NCI-H226 (cell line): ENCODE data around the gene GRID2.
"Not testable (repeated sequence)": the region's sequence is repeated elsewhere in the genome, so short reads cannot be mapped to it uniquely, and the experiment has no call there.

Experiments
- DNase-seq: peaks from one replicate; pipeline ENCODE4 v3.0.0-alpha.2; 2015

The GRID2 gene

DNA sequence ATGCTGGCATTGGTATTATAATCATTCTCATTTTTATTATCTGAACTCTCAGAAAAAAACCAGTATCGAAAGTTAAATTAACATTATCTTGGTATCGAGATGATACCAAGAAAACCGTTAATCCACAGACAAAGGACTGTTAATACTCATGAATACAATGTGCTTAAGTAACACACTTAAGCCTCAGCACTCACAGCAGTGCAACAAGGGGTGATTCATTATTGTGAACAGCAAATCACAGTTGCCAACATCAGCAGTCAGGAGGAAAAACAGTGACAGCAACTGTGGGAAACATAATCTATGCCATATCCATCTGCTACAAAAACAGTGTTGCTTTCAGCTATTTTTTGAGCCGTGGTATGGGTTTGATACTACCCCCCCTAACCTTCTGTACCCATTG, 1313.8 kb downstream of the GRID2 start:
- no peak for DNase-seq

DNA sequence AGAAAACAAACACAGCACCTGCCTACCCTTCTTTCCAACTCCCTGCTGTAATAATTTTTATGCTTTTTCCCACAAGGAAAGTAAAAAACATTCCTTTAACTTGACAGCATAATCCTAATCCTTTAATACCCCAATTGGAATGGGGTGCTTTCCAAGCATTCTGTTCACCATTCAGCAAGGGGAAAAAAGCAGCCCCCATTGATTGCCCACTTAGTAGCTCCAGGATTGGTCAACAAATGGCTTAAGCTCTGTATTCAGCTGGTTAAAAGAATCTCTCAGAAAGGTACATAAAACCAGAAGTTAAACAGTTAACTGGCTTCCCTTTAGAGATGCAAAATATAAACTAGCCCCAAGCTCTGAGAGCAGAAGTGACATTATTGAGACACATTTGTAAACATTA, 1330.0 kb downstream of the GRID2 start:
- DNase-seq, result no peak

DNA sequence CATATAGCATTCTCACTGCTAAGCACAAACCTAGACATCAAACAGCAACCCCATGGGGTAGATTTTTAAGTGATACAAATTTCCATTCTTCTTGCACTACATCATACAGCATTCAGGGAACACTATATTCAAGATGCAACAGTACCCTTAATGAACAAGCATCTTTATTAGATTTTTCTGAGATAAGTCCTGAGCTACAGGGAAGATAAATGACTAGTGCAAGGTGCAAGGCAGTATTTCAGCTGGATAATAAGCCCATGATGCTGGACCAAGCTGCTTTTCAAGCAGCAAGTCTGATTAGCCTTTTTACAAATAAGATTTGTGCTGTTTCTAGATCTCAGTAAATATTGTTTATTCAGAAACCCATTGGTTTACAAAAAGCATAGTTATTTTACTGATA, 1332.2 kb downstream of the GRID2 start:
- no peak for DNase-seq

DNA sequence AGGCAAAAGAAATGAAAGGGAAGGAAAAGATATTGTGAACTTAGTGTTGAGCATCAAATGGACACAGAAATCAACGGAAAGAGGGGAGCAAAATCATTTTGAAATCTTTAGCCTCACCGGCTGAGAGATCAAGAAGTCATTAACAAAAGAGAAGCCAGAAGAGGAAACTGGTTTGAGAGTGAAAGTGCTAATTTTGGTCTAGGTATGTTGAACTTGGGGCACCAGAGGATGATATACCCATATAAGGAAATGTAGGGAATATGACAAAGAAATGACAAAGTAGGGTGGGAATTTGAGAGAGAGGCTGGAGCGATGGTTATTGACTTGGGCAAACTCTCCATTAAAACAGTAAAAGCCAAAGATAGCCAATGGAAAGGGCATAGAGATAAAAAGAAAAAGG, 1341.4 kb downstream of the GRID2 start:
- DNase-seq, result no peak

DNA sequence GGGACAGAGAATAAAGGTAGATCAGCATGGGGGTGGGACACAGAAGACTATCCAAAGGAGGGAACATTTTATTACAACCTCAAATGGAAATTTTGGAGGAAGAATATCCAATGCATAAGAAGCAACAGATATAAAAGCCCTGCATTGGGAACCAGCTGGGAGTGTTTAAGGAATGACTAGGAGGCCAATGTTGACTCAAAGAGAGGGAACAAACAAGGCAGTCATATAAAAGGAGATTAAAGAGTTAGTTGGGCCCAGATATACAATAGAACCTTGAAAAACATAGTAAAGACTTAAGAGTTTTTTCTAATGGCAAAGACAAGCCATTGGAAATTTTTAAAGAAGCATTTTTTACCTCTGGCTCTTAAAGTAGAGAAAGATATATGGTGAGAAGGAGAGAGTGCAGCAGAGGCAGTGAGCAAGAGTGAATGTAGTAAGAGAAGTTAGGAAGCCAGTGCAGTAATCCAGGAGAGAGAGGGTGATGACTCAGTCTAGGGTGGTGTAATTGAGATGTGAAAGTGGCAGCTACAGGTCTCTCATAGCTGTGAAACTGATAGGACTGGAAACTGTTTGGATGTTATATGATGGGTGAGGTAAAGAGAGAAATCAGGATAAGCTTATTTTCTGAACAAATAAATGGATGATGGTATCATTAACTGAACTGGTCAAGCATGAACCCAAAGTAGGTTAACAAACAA, 1342.6 kb downstream of the GRID2 start:
- DNase-seq, result peak; percentile 53

DNA sequence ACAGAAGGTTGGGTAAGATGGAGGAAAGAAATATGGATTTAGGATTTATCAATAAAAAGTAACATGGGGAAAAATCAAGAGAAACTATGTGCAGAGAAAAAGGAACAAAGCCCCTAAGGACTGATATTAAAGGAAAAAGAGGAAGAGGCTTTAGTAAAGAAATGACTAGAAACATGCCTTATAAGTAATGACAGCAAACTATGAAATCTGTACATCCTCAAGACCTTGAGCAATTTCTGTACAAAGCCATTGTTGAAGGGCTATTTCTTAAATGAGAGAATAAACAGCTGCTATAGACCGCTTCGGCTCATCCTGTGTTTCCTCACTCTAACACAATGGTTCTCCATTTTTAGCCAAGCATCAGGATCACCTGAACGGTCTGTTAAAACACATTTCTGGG, 1344.5 kb downstream of the GRID2 start:
- DNase-seq, result no peak

DNA sequence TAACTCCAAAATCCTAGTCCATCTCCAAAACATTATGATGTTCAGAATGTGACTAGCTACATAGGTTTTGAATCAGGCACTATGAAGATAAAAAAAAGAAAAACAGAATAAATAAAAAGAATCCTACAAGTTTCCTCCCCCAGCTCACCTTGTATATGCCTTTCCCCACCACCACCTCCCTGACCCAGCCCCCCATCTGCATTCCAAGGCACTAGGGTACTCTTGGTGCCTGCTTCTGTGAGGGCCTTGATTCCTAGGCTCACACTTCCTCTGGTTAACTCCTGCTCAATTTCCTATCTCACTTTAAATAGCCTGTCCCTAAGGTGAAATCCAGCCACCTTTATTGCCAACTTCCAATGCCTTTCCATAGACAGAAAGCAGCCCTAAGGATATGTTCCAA, 1346.1 kb downstream of the GRID2 start:
- DNase-seq, result no peak

DNA sequence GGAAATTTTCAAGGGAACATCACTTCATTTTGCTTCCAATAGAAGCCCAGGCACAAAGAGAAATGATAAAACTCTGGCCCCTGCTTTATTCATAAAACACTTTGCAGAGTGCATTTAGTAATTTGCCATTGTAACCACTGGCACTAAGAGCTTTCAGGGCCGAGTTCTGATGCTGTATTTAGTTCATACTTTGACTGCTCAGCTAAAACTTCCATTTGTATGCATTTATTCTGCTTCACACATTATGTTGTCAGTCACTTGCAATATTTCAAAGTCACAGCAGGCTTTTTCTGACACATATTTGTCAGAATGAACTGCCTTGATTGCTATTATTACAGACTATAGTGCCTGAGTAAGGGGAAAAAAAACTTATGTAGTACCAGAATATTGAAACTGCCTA, 1350.4 kb downstream of the GRID2 start:
- DNase-seq, result no peak

DNA sequence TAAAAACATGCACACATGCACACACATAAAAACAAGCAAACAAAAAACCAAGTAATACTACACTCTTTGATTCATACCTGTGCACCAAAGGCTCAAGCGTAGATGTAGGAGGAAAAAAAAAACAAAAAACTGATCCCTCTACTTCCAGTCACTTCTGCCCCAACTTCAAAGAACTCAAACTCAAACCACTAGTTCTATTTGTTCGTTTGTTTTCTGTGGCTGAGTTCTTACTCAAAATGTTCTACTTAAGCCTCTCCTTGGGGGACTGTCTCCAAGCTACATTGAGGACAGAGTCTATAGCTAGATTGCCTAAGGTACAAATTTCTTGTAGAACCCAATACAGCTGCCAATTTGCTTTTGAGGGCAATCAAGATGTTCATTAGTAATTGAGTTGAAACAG, 1353.8 kb downstream of the GRID2 start:
- no peak for DNase-seq

DNA sequence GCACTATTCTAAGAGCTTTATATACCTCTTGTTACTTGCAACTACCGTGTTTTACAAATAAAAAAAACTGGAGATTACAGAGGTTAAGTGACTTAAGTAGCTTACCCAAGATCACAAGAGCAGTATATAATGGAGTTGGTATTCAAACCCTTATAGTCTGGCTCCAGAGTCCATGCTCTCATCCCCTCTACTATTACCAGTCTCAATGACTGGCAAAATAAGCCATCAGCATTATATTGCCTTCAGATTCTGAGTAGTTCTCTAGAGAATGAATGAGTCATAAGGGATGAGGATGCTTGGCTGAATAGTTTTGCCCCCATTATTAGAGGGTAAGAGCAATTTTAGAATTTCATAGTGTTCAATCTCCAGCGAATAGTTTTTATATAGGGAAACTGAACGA, 1354.7 kb downstream of the GRID2 start:
- peak; percentile 43 for DNase-seq

DNA sequence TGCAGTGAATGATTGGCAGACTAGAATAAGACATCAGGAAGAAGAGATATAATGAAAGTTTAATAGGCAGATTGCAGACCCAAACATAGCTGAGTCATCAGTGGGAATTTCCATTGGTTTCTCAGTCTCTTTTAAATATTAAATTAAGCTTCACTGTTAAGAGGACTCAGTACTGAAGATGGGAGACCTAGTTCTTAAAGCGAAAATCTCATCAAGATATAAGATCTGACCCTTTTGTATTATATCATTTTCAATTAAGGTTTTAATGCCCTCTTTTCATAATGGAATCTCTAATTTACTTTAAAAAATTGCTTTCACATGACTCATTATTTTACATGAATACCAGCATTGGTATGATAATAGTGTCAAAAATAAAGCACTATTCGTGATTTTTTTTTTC, 1355.9 kb downstream of the GRID2 start:
- peak; percentile 29 for DNase-seq

DNA sequence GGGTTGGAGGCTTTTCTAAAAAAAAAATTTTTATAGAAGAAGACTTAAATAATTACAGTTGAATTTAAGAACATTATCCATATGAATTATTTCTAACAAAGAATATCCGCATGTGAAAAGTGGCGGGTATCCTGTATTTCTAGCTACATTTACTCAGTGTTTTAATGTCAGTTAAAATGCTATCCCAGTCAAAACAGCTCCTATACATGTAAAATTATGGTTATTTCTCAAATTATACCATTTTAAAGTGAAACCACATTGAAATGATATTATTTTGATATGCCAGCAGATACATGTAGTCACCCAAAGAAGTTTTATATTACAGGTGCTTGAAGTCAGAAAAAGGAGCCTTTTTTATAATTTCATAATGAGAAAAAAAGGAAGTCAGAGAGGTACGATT, 1356.3 kb downstream of the GRID2 start:
- DNase-seq, result no peak

DNA sequence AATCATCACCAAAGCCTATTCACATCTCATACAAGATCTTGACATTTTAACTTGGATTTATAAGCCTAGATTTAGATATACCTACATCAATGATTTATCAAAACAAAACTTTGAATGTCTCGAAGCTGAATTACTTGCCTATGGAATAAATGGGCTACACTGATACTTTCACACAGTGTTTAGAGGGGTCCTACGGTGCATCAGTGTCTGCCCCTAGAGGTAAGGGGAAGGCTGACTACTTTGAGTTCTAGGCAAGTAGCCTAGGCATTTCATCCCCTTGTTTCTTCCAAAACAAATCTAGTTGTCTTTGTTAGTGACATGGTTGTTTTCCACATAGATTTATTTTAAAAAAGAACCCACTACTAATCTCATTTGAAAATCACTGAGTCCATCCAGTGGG, 1366.7 kb downstream of the GRID2 start:
- DNase-seq, result no peak

DNA sequence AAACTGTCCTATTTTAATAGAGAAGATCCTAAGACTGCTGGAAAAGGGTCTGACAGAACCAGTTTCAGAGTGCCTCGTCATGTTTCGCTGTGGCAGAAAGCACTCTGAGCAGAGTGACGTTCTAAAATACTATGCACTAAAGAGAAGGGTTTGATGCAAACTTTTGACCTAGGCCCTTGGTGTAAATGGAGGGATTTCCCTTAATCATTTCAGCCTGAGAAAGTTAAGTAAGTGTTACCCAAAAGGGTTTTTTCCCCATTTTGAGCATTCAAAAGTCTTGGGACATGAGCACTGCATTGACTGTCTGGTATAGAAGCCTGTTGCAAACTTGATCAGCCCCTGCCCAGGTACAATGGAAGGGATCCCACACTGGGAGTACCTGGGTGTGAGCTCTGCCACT, 1367.3 kb downstream of the GRID2 start:
- no peak for DNase-seq

DNA sequence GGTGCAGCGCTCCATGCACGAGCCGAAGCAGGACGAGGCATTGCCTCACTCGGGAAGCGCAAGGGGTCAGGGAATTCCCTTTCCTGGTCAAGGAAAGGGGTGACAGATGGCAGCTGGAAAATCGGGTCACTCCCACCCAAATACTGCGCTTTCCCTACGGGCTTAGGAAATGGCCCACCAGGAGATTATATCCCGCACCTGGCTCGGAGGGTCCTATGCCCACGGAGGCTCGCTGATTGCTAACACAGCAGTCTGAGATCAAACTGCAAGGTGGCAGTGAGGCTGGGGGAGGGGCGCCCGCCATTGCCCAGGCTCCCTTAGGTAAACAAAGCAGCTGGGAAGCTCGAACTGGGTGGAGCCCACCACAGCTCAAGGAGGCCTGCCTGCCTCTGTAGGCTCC, 1373.2 kb downstream of the GRID2 start:
- DNase-seq, result not testable (repeated sequence)

DNA sequence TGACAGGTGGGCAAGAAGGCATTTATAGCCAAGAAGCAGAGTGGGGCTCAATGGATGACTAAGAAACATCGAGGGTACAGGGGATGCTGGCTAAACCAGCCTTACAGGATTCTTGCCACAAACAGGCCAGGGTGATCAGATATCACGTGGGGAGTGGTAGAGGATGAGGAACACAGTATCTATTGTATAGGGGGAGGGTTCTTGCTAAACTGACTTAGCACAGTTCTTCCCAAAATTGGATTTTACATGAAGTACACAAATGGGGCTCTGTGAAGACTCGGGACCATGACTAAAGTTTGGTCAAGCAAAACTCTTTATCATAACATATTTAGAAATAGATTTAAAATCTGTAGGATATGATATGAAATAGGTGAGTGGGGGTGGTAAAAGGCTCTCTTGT, 1380.8 kb downstream of the GRID2 start:
- no peak for DNase-seq

DNA sequence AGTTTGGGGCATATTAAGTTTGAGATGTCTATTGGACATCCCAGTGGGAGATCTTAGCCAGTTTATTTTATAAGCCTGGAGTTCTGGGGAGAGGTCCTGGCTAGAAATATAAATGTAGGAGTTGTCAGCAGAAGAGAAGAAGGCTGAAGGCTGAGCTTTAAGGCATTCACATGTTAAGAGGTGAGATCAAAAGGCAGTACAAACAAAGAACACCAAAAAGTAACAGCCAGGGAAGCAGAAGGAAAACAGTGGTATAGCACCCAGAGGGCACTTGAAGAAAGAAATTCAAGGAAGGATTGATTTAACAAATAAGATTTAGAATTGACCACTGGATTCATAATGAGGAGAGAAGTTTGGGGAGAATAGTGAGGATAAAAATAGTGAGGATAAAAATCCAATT, 1383.5 kb downstream of the GRID2 start:
- DNase-seq, result no peak

DNA sequence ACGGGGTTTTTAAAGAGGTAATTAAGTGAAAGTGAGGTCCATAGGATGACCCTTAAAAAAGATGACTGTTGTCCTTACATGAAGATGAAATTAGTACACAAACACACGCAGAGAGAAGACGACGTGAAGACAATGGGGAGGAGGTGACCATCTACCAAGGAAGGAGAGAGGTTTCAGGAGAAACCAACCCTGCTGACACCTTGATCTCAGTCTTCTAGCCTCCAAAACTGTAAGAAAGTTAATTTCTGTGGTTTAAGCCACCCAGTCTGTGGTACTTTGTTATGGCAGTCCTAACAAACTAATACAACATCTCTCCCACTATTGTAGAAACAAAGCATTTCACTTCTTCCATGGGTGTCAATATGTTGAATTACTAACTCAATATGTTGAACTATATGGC, 1385.2 kb downstream of the GRID2 start:
- no peak for DNase-seq

DNA sequence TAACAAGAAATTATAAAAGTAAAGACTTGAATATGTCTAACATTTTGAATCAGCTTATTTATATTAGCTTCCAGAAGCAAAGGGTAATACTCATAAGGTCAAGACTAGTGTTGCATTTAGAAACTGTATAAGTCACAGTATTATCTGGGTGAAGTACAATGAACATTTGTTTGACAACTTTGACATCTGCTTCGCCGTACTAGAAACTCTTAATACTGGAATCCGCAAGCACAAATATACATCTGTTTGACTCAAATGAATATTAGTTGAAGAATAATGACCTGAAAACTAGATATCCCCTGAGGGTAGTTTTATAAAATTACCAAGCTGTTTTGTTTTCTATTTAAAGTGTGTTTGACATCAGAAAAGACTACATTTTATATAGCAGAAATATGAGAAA, 1389.4 kb downstream of the GRID2 start:
- DNase-seq, result no peak

DNA sequence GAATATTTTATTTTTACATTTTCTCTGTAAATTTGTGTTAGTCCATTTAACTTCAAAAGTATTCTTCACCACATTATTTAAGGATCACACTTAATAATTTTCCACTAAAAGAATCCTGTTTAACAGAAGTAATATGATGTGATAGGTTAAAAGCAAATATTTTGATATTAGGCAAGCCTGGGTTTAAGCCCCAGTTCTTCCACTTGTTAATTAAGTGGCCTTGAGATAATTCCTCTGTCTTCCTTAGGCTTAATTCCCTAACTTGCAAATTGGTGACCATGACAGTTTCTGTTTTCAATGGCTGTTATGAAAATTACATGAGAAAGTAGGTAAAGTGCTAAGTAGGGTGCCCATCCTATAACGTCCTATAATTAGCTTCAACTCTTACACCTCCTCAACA, 1394.9 kb downstream of the GRID2 start:
- no peak for DNase-seq

DNA sequence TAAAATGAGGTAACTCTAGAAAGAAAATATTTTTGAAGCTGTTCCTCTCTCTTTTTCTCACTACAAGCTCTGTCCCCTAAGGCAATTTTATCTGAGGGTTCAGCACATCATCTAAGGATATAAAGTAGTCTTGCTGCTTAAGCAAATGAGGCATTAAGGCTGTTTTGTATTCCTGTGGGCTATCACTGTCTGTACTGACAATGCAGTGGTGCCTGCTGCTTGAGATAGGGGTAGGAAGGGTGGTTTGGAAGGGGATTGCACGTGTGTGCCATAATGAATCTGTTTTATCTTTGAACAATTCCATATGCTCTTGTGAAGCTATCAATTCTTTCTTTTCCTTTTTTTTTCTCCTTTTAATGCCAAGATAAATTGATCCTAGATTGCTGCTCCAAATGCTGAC, 1396.8 kb downstream of the GRID2 start:
- no peak for DNase-seq

DNA sequence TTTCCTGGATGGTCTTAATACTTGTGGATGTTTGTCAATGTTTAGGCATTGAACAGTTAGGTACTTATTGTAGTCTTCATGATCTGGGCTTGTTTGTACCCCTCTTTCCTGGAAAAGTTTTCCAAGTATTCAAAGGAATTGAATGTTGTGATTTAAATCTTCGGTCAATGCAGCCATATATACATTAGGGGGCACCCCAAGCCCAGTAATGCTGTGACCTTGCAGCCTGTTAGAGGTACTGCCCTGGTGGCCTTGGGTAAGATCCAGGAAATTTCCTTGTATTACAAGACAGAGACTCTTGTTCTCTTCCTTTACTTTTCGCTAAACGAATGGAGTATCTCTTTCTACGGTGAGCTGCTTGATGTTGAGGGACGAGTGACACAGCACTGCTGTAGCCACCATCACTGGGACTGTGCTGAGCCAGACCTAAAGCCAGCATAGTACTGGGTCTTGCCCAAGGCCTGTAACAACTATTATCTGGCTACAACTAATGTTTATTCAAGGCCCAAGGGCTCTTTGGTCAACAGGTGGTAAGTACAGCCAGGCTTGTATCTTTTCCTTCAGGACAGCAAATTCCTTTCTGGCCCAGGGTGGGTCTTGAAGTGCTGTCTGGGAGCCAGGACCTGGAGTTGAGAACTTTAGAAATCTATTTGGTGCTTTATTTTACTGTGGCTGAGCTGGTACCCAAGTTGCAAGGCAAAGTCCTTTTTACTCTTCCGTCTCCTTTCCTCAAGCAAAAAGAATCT, 1406.5 kb downstream of the GRID2 start:
- DNase-seq, result no peak

DNA sequence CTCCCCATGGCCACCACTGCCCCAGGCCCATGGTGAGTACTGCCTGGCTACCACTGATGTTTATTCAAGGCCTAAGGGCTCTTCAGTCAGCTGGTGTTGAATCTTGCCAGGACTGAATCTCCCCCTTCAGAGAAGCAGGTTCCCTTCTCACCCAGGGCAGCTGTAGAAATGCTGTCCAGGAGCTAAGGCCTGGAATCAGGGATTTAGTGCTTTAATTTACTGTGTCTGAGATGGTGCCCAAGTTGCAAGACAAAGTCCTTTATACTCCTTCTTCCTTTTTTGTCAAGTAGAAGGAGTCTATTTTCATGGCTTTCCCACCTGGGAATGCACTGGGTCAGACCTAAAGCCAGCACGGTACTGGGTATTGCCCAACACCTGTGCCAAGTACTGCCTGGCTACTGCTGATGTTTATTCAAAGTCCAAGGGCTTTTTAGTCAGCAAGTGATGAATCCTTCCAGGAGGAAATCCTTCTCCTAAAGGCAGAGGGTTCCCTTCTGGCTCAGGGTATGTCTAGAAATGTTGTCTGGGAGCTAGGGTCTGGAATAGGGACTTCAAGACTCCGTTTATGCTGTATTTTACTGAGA, 1407.2 kb downstream of the GRID2 start:
- DNase-seq, result peak; percentile 15

DNA sequence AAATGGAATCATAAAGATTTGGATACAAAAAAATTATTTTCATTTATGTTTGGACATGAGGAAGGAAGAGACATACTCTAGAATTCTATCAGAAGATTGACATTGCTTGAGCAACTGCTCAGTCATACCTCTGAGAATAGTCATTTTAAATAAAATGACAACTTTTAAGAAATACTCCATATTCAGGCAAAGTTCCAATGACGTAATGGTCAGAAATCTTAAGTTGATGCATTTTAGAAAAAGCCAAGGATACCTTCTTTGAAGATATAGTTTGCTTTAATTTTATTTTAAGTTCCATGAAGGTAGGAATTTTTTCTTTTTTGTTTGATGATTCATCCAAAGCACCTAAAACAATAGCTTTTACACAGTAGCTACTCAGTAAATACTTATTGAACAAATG, 1414.5 kb downstream of the GRID2 start:
- no peak for DNase-seq

DNA sequence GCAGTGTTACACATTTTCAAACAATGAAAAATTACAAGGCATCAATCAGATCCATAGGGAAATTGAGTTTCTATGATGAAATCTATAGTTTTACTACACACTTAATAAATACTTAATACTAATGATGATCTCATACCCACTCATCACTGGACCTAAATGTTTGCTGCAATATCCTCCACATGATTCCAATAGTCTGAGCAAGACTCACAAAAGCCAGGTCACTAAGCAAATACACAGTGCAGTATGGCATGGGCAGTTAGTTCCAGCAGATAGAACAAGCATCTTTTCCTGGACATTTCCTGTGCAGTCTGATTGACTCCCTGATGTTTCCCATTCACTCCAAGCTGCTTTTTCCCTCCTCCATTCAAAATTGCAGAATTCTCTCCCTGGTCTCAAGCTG, 1415.8 kb downstream of the GRID2 start:
- peak; percentile 22 for DNase-seq
